Tibial nerve (tissue), 4 donors: ENCODE data around the gene ALOX15B.

Experiments
- EP300 ChIP-seq, 2 donors: sonication (generic); formaldehyde crosslinking; IDR thresholded peaks; one replicate each; pipeline ENCODE4 v1.6.1; 2017; ENCODE audit warnings: antibody characterized with exemption in 2 of 2, mild to moderate bottlenecking in 1 of 2
- TF ChIP-seq, protein P1 (sequence below), 5 experiments: fragments of 200-600 bp in 3 of 5; fragments of 450-650 bp in 2 of 5; sonication (generic) in 3 of 5; IDR thresholded peaks; one replicate each; pipeline ENCODE4 v1.5.1; 2016 to 2019; ENCODE audit warnings: antibody characterized with exemption in 5 of 5, mild to moderate bottlenecking in 3 of 5, moderate library complexity in 2 of 5

DNA sequence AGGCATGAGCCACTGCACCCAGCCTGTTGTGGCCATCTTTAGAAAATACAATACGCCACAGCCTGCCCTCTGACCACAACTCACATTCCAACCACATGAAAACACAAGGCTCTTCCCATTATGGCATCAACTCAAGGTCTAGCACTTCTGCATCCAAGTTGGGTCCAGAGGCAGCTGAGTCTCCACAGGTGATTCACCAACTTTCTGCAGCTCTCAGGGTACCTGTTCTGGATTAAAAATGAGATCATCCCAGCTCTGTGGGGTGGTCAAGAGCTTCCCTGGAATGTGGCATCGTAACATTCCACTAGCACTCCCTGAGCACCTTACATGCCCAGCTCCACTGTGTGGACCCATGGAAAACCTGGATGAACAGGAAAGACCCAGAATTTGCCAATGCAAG lies 46.3 kb upstream of the ALOX15B start:
- TF ChIP-seq, protein P1, sequence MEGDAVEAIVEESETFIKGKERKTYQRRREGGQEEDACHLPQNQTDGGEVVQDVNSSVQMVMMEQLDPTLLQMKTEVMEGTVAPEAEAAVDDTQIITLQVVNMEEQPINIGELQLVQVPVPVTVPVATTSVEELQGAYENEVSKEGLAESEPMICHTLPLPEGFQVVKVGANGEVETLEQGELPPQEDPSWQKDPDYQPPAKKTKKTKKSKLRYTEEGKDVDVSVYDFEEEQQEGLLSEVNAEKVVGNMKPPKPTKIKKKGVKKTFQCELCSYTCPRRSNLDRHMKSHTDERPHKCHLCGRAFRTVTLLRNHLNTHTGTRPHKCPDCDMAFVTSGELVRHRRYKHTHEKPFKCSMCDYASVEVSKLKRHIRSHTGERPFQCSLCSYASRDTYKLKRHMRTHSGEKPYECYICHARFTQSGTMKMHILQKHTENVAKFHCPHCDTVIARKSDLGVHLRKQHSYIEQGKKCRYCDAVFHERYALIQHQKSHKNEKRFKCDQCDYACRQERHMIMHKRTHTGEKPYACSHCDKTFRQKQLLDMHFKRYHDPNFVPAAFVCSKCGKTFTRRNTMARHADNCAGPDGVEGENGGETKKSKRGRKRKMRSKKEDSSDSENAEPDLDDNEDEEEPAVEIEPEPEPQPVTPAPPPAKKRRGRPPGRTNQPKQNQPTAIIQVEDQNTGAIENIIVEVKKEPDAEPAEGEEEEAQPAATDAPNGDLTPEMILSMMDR (IDR thresholded peaks at IDR 0.05): no peak
- no peak for TF ChIP-seq EP300 (IDR thresholded peaks at IDR 0.05)
